ENCODE measurements around the gene SPATA13. TPM values are rescaled to one million over a fixed set of nuclear protein-coding genes. Genes with fewer than 3 reads are reported as not detected.

Gene SPATA13
- total RNA-seq, 1 experiment from 2014 or later = 21.4 TPM

DNA sequence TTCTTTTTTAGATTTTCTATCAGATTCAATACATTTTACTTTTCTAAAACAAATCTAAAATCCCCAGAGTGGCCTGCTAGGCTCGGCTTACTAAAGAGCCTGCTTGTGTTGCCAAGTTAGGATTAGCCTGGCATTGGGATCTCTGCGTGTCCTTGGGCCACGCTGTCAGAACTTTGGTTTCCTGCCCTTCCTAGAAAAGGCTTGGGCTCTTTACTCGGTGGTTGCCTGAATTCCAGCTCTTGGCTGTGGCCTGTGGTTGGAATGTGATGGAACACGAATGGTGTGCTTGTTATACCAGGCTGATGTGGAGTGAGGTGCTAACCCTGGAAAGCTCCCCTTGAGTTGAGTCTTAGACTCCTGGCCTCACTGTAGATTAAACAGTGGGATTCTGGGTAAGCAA is 8.5 kb downstream of the SPATA13 start:
- no peak overlapping the region for H3K27ac ChIP-seq (ENCODE audit: low read depth, low read length)
- peaks cover 94% of the 10 kb centered on the region for H3K79me2 ChIP-seq (ENCODE audit: insufficient read depth, low read length)
- POLR2A ChIA-PET = no interaction called here
- H3K9ac ChIP-seq (ENCODE audit: low read length) = no peak overlapping the region
- RAD21 ChIA-PET (ENCODE audit: low non-redundant PET in 1 of 2, low total read pairs in 2 of 2, uncharacterized antibody in 2 of 2, unreplicated experiment in 2 of 2) = no interaction called here
- no peaks in the 10 kb centered on the region for H3K9me3 ChIP-seq (ENCODE audit: control insufficient read depth in 1 of 2, insufficient read depth in 1 of 2, low read depth in 1 of 2, low read length in 2 of 2)
- no peak overlapping the region for H3K4me2 ChIP-seq (ENCODE audit: low read length)
- BruUV-seq (replicated peaks) = no TSS peak
- H2AFZ ChIP-seq (ENCODE audit: low read depth, low read length, poor library complexity, severe bottlenecking) = no peak overlapping the region
- H3K27me3 ChIP-seq (ENCODE audit: insufficient read depth, low read length) = no peaks in the 10 kb centered on the region
- intact Hi-C loops (cut with micrococcal nuclease) = no loop called here
- DNase-seq (ENCODE audit: low read depth, low spot score) = no peak
- H3K36me3 ChIP-seq (ENCODE audit: control insufficient read depth in 1 of 2, insufficient read depth in 2 of 2, low read length in 2 of 2) = peaks cover 0 to 18% of the 10 kb centered on the region in 2 experiments; a peak in 3 of 4 replicates
- H3K4me3 ChIP-seq (replicated peaks in 1 of 2; ENCODE audit: low read depth in 1 of 2, low read length in 2 of 2) = no peak overlapping the region
- CTCF ChIA-PET = no interaction called here
- TF ChIP-seq EZH2 (IDR thresholded peaks at IDR 0.05) = no peak
- TF ChIP-seq SIN3A (IDR thresholded peaks at IDR 0.05; ENCODE audit: low read depth) = no peak
- no peak for TF ChIP-seq JUND (IDR thresholded peaks at IDR 0.05)
- no peak for TF ChIP-seq POLR2AphosphoS5 (IDR thresholded peaks at IDR 0.05; ENCODE audit: low read depth, low read length)
- no peak for TF ChIP-seq YY1 (IDR thresholded peaks at IDR 0.05; ENCODE audit: extremely low read depth, insufficient replicate concordance, low read depth, low read length)
- H4K20me1 ChIP-seq (ENCODE audit: insufficient read depth) = no peaks in the 10 kb centered on the region
- ATAC-seq = no peak
- no peaks in the 10 kb centered on the region for H3K9me2 ChIP-seq (ENCODE audit: insufficient read depth)
- H3K4me1 ChIP-seq (ENCODE audit: control insufficient read depth in 1 of 2, insufficient read depth in 2 of 2, low read length in 2 of 2) = no peaks in the 10 kb centered on the region

DNA sequence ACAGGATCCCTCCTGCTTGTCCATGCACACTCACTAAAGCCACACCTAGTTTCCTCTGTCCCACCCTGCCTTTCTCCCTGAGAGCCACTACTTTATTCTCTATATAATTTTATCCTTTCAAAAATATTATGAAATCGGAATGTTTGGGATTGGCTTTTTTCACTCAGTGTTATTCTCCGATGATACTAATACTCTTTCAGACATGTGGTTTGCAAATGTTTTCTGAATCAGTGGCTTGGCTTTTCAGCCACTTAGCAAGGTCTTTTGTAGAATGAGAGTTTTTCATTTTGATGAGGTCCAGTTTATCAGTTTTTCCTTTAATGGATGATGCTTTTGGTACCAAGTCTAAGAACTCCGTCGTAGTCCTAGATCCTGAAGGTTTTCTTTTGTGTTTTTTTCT is 11.6 kb downstream of the SPATA13 start:
- CTCF ChIA-PET = no interaction called here
- Histone ChIP-seq H3K9me3 (ENCODE audit: control insufficient read depth in 1 of 2, insufficient read depth in 1 of 2, low read depth in 1 of 2, low read length in 2 of 2) (no peaks in the 10 kb centered on the region), H3K9me2 (ENCODE audit: insufficient read depth) (no peaks in the 10 kb centered on the region), H3K4me1 (ENCODE audit: control insufficient read depth in 1 of 2, insufficient read depth in 2 of 2, low read length in 2 of 2) (no peaks in the 10 kb centered on the region), H4K20me1 (ENCODE audit: insufficient read depth) (no peaks in the 10 kb centered on the region), H3K27me3 (ENCODE audit: insufficient read depth, low read length) (no peaks in the 10 kb centered on the region), H2AFZ (ENCODE audit: low read depth, low read length, poor library complexity, severe bottlenecking) (no peak overlapping the region), H3K27ac (ENCODE audit: low read depth, low read length) (no peak overlapping the region), H3K4me3 (replicated peaks in 1 of 2; ENCODE audit: low read depth in 1 of 2, low read length in 2 of 2) (no peak overlapping the region), H3K4me2 (ENCODE audit: low read length) (no peak overlapping the region), H3K9ac (ENCODE audit: low read length) (no peak overlapping the region), H3K79me2 (ENCODE audit: insufficient read depth, low read length) (peaks cover 95% of the 10 kb centered on the region), H3K36me3 (ENCODE audit: control insufficient read depth in 1 of 2, insufficient read depth in 2 of 2, low read length in 2 of 2) (peaks cover 0 to 3% of the 10 kb centered on the region in 2 experiments; a peak in 1 of 4 replicates)
- no TSS peak for BruUV-seq (replicated peaks)
- DNase-seq (ENCODE audit: low read depth, low spot score) (no peak), ATAC-seq (no peak)
- TF ChIP-seq JUND (IDR thresholded peaks at IDR 0.05) (no peak), SP1 (IDR thresholded peaks at IDR 0.05; ENCODE audit: low read depth) (no peak), CBX3 (IDR thresholded peaks at IDR 0.05; ENCODE audit: low read depth) (no peak), CEBPB (IDR thresholded peaks at IDR 0.05; ENCODE audit: low read depth) (no peak), FOSL1 (IDR thresholded peaks at IDR 0.05; ENCODE audit: low read depth) (no peak), YY1 (IDR thresholded peaks at IDR 0.05; ENCODE audit: extremely low read depth, insufficient replicate concordance, low read depth, low read length) (no peak), EGR1 (IDR thresholded peaks at IDR 0.05; ENCODE audit: low read depth) (no peak), SIN3A (IDR thresholded peaks at IDR 0.05; ENCODE audit: low read depth) (no peak), RAD21 (IDR thresholded peaks at IDR 0.05; ENCODE audit: low read depth) (no peak), POLR2AphosphoS5 (IDR thresholded peaks at IDR 0.05; ENCODE audit: low read depth, low read length) (no peak)
- TF ChIP-seq, protein P1, sequence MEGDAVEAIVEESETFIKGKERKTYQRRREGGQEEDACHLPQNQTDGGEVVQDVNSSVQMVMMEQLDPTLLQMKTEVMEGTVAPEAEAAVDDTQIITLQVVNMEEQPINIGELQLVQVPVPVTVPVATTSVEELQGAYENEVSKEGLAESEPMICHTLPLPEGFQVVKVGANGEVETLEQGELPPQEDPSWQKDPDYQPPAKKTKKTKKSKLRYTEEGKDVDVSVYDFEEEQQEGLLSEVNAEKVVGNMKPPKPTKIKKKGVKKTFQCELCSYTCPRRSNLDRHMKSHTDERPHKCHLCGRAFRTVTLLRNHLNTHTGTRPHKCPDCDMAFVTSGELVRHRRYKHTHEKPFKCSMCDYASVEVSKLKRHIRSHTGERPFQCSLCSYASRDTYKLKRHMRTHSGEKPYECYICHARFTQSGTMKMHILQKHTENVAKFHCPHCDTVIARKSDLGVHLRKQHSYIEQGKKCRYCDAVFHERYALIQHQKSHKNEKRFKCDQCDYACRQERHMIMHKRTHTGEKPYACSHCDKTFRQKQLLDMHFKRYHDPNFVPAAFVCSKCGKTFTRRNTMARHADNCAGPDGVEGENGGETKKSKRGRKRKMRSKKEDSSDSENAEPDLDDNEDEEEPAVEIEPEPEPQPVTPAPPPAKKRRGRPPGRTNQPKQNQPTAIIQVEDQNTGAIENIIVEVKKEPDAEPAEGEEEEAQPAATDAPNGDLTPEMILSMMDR (IDR thresholded peaks at IDR 0.05 in 2 of 3, conservative IDR thresholded peaks at IDR 0.05 in 1 of 3; ENCODE audit: borderline replicate concordance in 1 of 3, insufficient read depth in 1 of 3, low read depth in 2 of 3, low read length in 2 of 3) = no peak
- TF ChIP-seq, protein P2, sequence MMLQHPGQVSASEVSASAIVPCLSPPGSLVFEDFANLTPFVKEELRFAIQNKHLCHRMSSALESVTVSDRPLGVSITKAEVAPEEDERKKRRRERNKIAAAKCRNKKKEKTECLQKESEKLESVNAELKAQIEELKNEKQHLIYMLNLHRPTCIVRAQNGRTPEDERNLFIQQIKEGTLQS (IDR thresholded peaks at IDR 0.05) = no peak
- RAD21 ChIA-PET (ENCODE audit: low non-redundant PET in 1 of 2, low total read pairs in 2 of 2, uncharacterized antibody in 2 of 2, unreplicated experiment in 2 of 2) = no interaction called here
- POLR2A ChIA-PET = no interaction called here
- intact Hi-C loops (cut with micrococcal nuclease) = no loop called here

All from HCT116 (cell line).